ENCODE results near the gene TRPV4.

TRPV4 gene

GRCh38 chr12:109764123-109764522 lies 69.1 kb downstream of the TRPV4 start:
- no peak for DNase-seq (ENCODE audit: low spot score)
- TF ChIP-seq CTCF (IDR thresholded peaks at IDR 0.05; ENCODE audit: extremely low read depth, missing control alignments): no peak

- no peak for TF ChIP-seq CTCF (IDR thresholded peaks at IDR 0.05; ENCODE audit: extremely low read depth, missing control alignments)
- no peak for DNase-seq (ENCODE audit: low spot score)
Measured at GRCh38 chr12:109763201-109763841, 69.9 kb downstream of the TRPV4 start.

DNA sequence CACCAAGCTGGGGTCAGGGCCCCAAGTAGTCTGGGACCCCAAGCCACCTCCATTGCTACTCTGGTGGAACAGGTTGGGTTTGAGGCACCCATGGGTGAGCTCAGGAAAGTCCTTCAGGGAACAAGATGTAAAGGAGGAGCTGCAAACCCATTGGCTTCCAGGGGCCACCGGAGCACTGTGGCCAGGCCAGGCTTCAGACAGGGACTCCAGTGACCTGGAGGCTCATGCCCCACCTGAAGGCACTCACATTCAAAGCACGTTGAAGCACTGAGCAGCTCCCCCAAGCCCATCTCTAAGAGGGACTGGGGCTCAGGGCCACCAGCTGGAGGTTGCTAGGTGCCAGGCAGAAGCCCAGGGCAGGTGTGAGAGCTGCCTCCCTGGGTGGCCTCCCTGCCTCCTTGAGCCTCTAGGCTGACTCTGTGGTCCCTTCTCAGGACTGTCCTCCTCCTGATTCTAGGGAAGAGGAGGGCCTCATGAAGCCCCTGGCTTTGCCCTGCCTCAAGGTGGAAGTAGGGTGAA lies 70.5 kb downstream of the TRPV4 start:
- no peak for DNase-seq (ENCODE audit: low spot score)
- TF ChIP-seq CTCF (IDR thresholded peaks at IDR 0.05; ENCODE audit: extremely low read depth, missing control alignments): no peak

- no peak for TF ChIP-seq CTCF (IDR thresholded peaks at IDR 0.05; ENCODE audit: extremely low read depth, missing control alignments)
- DNase-seq (ENCODE audit: low spot score): no peak
Measured at GRCh38 chr12:109762071-109762672, 71.0 kb downstream of the TRPV4 start.

DNA sequence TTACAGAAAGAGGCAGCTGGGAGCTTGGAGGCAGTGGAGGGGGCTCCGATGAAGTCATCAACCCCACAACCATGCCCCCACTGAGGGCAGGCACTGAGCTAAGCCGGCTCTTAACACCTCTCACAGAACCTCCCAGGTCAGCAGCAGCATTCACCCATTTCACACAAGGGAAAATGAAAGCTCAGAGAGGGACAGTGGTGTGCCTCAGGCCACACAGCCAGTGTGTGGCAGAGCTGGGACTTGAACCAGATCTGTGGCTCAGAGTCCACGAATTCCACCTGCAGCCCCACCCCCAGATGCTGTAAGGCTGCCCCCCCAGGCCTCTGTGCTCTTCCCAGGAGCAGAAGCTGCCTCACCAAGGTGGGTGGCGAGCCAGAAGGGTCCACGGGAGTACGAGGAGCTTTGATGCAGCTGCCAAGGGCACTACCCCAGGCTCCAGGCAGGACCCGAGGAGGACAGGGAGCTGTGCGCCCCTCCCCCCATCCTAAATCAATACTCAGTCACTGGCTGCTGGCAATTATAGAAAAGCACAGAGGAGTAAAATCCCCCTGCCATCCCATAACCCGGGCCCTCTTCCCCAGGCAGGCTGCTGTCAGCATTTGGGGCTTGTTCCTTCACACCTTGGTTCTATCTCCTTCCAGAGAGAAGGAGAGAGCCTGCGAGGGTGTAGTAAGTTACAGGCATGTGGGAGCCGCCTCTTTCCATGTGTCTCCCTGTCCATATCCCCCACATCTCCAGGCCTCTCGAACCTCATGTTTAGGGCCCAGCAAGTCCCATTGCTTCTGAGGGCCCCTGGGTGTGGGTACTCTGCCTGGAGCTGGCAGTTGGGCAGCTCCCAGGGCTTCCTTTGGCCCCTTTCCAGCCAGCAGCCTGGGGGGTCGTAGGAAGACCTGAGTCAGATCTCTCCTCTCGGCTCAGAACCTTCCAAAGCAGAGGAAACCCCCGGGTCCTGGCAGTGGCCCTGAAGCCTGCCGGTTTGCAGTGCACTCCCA lies 72.0 kb downstream of the TRPV4 start:
- no peak for DNase-seq (ENCODE audit: low spot score)
- TF ChIP-seq CTCF (IDR thresholded peaks at IDR 0.05; ENCODE audit: extremely low read depth, missing control alignments): no peak

- no peak for DNase-seq (ENCODE audit: low spot score)
- TF ChIP-seq CTCF (IDR thresholded peaks at IDR 0.05; ENCODE audit: extremely low read depth, missing control alignments): no peak
Measured at GRCh38 chr12:109760031-109760929, 72.9 kb downstream of the TRPV4 start.
